T-helper 1 cell treated with Interleukin-12 subunit alpha and Interleukin-12 subunit beta and Interleukin-4 antibody, amounts not matched to agents 30 ng/mL and 1 ng/mL, for 36 hours (primary cell): ENCODE data around the gene B4GALT1. TPM values are rescaled to one million over a fixed set of nuclear protein-coding genes. Genes with fewer than 3 reads are reported as not detected.

ENCODE experiments used
- total RNA-seq: library from RNA; stranded (reverse); gene quantifications from 2 replicates; pipeline ENCODE4 v1.2.3, GENCODE V29; 2022

The B4GALT1 gene
- total RNA-seq, 1 donor from 2014 or later, result 63.5 TPM

Other genes with a start within 250 kb of the B4GALT1 start
- gene APTX, start 165.7 kb downstream of the B4GALT1 start, total RNA-seq, result 34.5 and 39.5 TPM in 2 replicates
- 221 and 224 TPM in 2 replicates for gene DNAJA1, start 142.1 kb downstream of the B4GALT1 start, total RNA-seq
- 24.7 and 25.1 TPM in 2 replicates for gene SMU1, start 90.7 kb downstream of the B4GALT1 start, total RNA-seq
- gene SPINK4, start 72.8 kb upstream of the B4GALT1 start, total RNA-seq, result not detected in 2 replicates
- 55.4 and 58.6 TPM in 2 replicates for gene BAG1, start 97.4 kb upstream of the B4GALT1 start, total RNA-seq
- gene CHMP5, start 97.7 kb upstream of the B4GALT1 start, total RNA-seq, result 74.9 and 84.2 TPM in 2 replicates
- gene NFX1, start 123.2 kb upstream of the B4GALT1 start, total RNA-seq, result 40.9 and 44.2 TPM in 2 replicates
- 0.27 and 0.54 TPM in 2 replicates for gene AQP7, start 235.2 kb upstream of the B4GALT1 start, total RNA-seq